ENCODE results near the gene FBXO21.

DNA sequence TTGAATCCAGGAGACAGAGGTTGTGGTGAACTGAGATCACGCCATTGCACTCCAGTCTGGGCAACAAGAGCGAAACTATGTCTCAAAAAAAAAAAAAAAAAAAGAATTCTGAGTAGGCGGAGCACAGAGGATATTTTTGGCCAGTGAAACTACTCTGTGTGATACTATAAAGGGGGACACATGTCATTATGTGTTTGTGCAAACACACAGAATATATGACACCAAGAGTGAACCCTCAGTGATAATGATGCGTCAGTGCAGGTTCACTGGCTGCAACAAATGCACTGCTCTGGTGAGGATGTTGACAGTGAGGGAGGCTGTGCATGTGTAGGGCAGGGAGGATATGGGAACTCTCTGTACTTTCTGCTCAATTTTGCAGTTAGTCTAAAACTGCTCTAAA is 24.2 kb downstream of the FBXO21 start:
- no peak for TF ChIP-seq NCOA1 (CRISPR knock-in tag; IDR thresholded peaks at IDR 0.05)
- no peak for TF ChIP-seq ZBTB43 (CRISPR knock-in tag; conservative IDR thresholded peaks at IDR 0.05)
- no peak for TF ChIP-seq FOXM1 (CRISPR knock-in tag; IDR thresholded peaks at IDR 0.05)
- TF ChIP-seq MNT (IDR thresholded peaks at IDR 0.05) = no peak
- TF ChIP-seq XRCC5 (optimal IDR thresholded peaks at IDR 0.05; ENCODE audit: low read length) = no peak
- no peak for TF ChIP-seq EZH2 (conservative IDR thresholded peaks at IDR 0.05; ENCODE audit: low read depth, low read length)
- no peak for TF ChIP-seq NR3C1 (CRISPR knock-in tag; IDR thresholded peaks at IDR 0.05)

All from HepG2 (cell line).